ENCODE data around the gene GGT5. TPM values are rescaled to one million over a fixed set of nuclear protein-coding genes. Genes with fewer than 3 reads are reported as not detected.

Gene GGT5
- total and polyA plus RNA-seq, 7 donors: 2.8 to 35.2 (median 22.5) TPM

DNA sequence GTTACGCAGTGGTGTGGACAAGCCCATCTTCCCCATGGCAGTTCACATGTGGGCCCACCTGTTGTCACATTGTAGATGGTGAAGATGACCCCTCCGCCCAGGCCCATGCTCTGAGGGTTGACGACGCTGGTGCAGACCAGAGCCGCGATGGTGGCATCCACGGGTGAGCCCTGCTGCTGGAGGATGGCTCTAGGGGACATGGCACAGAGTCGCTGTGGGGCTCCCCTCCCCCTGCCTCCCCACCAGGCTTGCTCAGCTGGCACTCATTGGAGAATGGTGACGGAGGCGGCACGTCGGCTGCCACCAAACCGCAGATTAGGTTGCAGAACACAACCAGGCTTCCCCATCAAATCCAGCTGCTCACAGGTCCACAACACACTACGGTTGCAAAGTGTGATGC is 11.1 kb downstream of the GGT5 start:
- no peak for TF ChIP-seq POLR2AphosphoS5 (IDR thresholded peaks at IDR 0.05)
- TF ChIP-seq POLR2A (IDR thresholded peaks at IDR 0.05): no peak
- TF ChIP-seq EP300 (IDR thresholded peaks at IDR 0.05): no peak
- TF ChIP-seq, protein P1, sequence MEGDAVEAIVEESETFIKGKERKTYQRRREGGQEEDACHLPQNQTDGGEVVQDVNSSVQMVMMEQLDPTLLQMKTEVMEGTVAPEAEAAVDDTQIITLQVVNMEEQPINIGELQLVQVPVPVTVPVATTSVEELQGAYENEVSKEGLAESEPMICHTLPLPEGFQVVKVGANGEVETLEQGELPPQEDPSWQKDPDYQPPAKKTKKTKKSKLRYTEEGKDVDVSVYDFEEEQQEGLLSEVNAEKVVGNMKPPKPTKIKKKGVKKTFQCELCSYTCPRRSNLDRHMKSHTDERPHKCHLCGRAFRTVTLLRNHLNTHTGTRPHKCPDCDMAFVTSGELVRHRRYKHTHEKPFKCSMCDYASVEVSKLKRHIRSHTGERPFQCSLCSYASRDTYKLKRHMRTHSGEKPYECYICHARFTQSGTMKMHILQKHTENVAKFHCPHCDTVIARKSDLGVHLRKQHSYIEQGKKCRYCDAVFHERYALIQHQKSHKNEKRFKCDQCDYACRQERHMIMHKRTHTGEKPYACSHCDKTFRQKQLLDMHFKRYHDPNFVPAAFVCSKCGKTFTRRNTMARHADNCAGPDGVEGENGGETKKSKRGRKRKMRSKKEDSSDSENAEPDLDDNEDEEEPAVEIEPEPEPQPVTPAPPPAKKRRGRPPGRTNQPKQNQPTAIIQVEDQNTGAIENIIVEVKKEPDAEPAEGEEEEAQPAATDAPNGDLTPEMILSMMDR (IDR thresholded peaks at IDR 0.05): no peak
- Histone ChIP-seq H3K4me1 (no peaks in the 10 kb centered on the region), H3K36me3 (no peaks in the 10 kb centered on the region), H3K9me3 (no peaks in the 10 kb centered on the region), H3K27ac (no peak overlapping the region), H3K4me3 (no peak overlapping the region), H3K27me3 (no peaks in the 10 kb centered on the region)
- DNase-seq: no peak
- 88 to 95% methylated on average over 14 of the region's 14 CpGs for WGBS, 2 donors
- intact Hi-C loops (cut with DNase I): no loop called here

DNA sequence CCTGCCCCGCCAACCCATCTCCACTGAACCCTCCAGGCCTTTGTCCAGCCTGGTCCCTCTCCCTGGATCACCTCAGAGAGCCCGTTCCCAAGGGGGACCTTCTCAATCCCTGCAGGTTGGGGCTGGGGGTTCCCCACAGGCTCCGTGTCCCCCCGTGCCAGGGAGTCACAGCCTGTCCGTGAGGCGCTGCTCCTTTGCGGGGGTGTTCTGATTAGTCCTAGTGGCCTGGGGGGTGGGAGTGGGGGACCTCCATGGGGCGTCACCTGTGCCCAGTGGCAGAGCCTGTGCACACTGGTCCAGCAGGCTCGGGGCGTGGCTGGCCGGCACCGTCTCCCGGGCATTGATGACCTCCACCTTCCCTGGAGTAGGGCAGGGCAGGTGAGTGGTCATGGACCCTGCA is 11.6 kb downstream of the GGT5 start:
- intact Hi-C loops (cut with DNase I): no loop called here
- Histone ChIP-seq H3K36me3 (no peaks in the 10 kb centered on the region), H3K27ac (no peak overlapping the region), H3K4me3 (no peak overlapping the region), H3K4me1 (no peaks in the 10 kb centered on the region), H3K9me3 (no peaks in the 10 kb centered on the region), H3K27me3 (no peaks in the 10 kb centered on the region)
- WGBS, 2 donors: 80 to 94% methylated on average over 13 of the region's 13 CpGs
- DNase-seq: no peak
- TF ChIP-seq POLR2AphosphoS5 (IDR thresholded peaks at IDR 0.05): no peak
- no peak for TF ChIP-seq EP300 (IDR thresholded peaks at IDR 0.05)
- no peak for TF ChIP-seq POLR2A (IDR thresholded peaks at IDR 0.05)
- TF ChIP-seq, protein P1 (IDR thresholded peaks at IDR 0.05): no peak

DNA sequence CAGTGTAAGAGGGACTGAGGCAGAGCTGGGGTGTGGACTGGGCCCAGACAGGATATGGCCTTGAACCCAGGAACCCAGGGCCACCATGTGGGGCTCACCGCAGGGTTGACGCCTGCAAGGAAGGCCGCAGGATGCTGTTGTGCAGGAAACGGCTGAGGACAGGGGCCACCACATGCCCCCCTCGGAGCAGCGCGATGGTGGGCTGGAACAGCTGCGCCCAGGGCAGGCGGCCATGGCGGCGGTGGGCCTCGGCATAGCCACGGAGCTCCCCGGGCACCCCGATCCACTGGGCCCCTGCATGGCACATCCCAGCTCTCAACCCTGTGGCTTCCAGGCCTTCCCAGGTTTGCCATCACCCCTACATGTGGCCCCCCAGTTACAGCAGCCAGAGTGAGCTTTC is 12.2 kb downstream of the GGT5 start:
- Histone ChIP-seq H3K4me1 (no peaks in the 10 kb centered on the region), H3K4me3 (no peak overlapping the region), H3K36me3 (no peaks in the 10 kb centered on the region), H3K27me3 (no peaks in the 10 kb centered on the region), H3K9me3 (no peaks in the 10 kb centered on the region), H3K27ac (no peak overlapping the region)
- WGBS, 2 donors: 95 to 96% methylated on average over 15 of the region's 15 CpGs
- intact Hi-C loops (cut with DNase I): no loop called here
- TF ChIP-seq POLR2A (IDR thresholded peaks at IDR 0.05) (no peak), POLR2AphosphoS5 (IDR thresholded peaks at IDR 0.05) (no peak), EP300 (IDR thresholded peaks at IDR 0.05) (no peak)
- TF ChIP-seq, protein P1 (IDR thresholded peaks at IDR 0.05): no peak
- DNase-seq: no peak

GRCh38 chr22:24232124-24232523 is 12.8 kb downstream of the GGT5 start:
- TF ChIP-seq POLR2AphosphoS5 (IDR thresholded peaks at IDR 0.05) (no peak), EP300 (IDR thresholded peaks at IDR 0.05) (no peak), POLR2A (IDR thresholded peaks at IDR 0.05) (no peak)
- TF ChIP-seq, protein P1 (IDR thresholded peaks at IDR 0.05): no peak
- intact Hi-C loops (cut with DNase I): no loop called here
- DNase-seq: no peak
- Histone ChIP-seq H3K4me3 (no peak overlapping the region), H3K36me3 (no peaks in the 10 kb centered on the region), H3K27ac (no peak overlapping the region), H3K27me3 (no peaks in the 10 kb centered on the region), H3K4me1 (no peaks in the 10 kb centered on the region), H3K9me3 (no peaks in the 10 kb centered on the region)
- 88 to 92% methylated on average over 6 of the region's 6 CpGs for WGBS, 2 donors

DNA sequence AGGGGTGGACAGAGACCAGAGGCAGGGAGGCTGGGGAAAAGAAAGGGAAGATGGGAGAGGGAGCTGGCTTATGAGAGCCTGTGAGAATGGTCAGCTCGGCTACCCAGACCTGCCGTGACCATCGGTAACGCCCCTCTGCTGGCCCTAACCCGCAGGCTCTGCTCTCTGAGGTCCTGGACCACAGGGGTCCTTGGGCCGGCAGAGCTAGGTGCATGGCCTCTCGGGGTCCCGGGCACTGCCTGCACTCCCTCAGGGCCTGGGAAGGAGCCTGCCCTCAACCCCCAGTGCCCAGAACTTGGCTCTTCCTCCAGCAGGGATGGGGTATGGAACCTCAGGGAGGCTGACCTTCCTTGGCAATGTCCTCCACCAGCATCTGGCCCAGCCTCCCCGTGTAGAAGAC is 13.2 kb downstream of the GGT5 start:
- no peak for DNase-seq
- intact Hi-C loops (cut with DNase I): no loop called here
- Histone ChIP-seq H3K36me3 (no peaks in the 10 kb centered on the region), H3K9me3 (no peaks in the 10 kb centered on the region), H3K27me3 (no peaks in the 10 kb centered on the region), H3K4me3 (no peak overlapping the region), H3K27ac (no peak overlapping the region), H3K4me1 (no peaks in the 10 kb centered on the region)
- 88 to 93% methylated on average over 9 of the region's 9 CpGs for WGBS, 2 donors
- TF ChIP-seq POLR2AphosphoS5 (IDR thresholded peaks at IDR 0.05): no peak
- no peak for TF ChIP-seq POLR2A (IDR thresholded peaks at IDR 0.05)
- TF ChIP-seq, protein P1 (IDR thresholded peaks at IDR 0.05): no peak
- TF ChIP-seq EP300 (IDR thresholded peaks at IDR 0.05): no peak
